Smooth muscle cell of the brain vasculature (primary cell): ENCODE data around the gene ARID3A.
"Not testable (repeated sequence)": the region's sequence is repeated elsewhere in the genome, so short reads cannot be mapped to it uniquely, and the experiment has no call there.

Source experiments
- DNase-seq: peaks from one replicate; pipeline ENCODE4 v3.0.0-alpha.2; 2012; ENCODE audit warnings: low read depth, low spot score

The ARID3A gene

DNA sequence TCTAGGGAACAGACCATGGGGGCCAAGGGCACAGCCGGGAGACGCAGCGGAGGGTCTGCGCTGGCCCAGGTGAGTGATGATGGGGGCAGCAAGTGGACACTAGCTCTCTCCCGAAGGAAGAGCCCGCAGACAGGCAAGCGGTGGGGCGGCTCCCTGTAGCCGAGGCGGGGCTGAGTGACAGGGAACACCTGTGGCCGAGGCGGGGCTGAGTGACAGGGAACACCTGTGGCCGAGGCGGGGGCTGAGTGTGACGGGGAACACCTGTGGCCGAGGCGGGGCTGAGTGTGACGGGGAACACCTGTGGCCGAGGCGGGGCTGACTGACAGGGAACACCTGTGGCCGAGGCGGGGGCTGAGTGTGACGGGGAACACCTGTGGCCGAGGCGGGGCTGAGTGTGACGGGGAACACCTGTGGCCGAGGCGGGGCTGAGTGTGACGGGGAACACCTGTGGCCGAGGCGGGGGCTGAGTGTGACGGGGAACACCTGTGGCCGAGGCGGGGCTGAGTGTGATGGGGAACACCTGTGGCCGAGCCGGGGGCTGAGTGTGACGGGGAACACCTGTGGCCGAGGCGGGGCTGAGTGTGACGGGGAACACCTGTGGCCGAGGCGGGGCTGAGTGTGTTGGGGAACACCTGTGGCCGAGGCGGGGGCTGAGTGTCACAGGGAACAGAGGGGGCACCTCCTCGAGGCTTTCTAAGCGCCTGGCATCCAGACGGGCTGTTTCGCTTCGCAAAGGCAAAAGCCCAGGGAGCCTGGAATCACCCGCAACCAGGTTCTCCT is 34.2 kb upstream of the ARID3A start:
- DNase-seq, result not testable (repeated sequence)

DNA sequence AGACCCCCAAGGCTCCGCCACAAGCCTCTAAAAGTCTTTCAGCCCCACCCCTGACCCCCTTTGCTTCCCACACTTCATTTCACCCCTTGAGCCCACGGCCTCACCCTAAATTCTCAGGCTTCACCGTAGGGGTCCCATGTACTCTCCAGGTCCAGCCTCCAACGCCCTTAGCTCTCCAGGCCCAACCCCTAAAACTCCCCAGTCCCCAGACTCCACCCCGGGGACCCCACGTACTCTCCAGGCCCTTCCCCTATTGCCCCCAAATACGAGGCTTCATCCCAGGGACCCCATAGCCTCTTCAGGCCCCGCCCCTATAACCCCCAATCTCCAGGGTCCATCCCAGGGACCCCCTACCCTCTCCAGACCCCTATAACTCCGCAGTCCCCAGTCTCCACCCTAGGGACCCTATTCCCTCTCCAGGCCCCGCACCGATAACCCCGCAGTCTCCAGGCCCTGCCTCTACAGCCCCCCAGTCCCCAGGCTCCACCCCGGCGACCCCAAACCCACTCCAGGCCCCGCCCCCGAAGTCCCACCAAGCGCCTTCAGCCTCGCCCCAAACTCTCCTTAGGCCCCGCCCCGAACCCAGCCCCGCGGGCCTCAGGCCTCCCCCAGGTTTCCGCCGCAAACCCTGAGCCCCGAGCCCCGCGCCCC is 33.5 kb upstream of the ARID3A start:
- no peak for DNase-seq

DNA sequence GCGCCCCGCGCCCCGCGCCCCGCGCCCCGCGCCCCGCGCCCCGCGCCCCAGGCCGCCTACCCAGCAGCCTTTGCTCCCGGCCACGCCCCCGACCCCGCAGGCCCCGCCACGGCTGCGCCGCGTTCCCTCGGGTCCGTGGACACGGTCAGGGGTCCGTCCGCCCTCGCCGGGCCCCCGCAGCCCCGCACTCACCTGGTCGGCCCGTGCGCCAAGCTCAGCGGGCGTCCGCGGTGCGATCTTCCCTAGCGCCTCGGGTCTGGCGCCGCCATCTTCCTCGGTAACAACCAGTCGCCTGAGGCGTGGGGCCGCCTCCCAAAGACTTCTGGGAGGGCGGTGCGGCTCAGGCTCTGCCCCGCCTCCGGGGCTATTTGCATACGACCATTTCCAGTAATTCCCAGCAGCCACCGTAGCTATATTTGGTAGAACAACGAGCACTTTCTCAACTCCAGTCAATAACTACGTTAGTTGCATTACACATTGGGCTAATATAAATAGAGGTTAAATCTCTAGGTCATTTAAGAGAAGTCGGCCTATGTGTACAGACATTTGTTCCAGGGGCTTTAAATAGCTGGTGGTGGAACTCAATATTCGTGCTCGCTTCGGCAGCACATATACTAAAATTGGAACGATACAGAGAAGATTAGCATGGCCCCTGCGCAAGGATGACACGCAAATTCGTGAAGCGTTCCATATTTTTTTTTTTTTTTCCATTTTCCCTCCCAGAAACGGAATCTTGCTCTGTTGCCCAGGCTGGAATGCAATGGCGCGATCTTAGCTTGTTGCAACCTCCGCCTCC is 32.7 kb upstream of the ARID3A start, which contains the start of the genes MED16 and RNU6-9:
Gene MED16, minus strand, starts transcription at position 294 of the 796 bp plus-strand sequence. CDS start 2,056 bp downstream, outside the sequence.
Gene RNU6-9, plus strand, starts transcription at position 591 of the 796 bp plus-strand sequence.
- DNase-seq, result peak; percentile 90

DNA sequence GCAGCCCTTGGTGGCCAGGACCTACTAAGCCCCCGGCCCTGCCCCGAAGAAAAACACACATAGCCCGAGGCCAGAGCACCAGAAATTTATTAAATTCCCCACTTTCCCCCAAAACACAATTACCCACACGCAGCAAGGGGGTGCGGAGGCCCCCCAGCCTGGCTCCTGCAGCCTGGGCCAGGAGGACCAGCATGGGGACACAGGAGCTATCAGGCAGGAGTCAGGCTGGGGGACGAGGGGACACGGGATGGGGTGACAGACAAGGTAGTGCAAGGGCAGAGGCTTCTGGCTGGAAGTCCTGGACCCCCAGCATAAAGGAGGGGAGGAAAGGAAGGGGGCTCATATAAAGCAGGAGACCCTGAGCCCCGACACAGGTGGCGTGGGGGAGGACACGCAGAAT is 29.4 kb upstream of the ARID3A start:
- DNase-seq, result no peak

DNA sequence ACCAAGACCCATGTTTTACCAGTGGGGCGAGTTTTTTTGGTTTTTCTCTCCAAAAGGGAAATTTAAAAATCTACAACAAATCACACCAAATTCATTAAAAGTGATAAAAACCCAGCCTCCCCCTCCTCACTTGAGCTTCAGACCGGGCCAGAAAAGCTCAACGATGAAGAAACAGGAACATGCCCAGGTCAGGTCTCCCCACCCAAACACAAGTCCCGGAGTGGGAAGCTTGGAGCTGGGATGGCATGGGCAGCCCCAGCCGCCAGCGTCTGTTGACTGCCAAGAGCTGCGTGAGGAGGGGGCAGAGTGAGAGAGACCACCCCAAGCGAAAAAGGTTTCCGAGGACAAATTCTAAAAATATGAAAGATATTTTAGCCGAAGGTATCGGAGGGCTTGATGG is 28.8 kb upstream of the ARID3A start:
- no peak for DNase-seq

DNA sequence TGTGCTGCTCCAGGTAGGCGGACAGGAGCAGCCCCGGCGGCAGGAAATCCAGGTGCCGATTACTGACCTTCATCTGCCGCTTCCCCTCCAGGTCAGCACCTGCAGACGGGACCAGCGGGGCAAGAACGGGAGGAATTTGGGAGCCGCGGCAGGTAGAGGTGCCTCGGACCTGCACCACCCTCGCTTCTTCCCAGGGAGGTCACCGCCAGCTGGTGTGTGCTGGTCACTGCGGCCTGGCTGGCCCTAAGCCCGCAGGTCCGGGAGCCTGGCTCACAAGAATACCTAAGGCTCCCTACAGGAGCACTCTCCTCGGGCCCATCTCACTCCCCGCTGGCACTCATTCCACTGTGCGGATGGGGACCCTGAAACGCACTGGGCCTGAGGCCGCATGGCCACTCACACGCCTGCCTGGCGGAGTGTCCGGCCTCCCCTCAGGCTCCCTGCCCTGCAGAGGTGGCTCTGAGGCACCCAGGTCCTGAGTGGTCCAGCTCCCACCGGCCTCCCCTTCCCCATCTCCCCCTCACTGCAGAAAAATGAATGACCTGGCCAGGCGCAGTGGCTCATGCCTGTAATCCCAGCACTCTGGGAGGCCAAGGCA is 28.3 kb upstream of the ARID3A start:
- DNase-seq, result no peak

DNA sequence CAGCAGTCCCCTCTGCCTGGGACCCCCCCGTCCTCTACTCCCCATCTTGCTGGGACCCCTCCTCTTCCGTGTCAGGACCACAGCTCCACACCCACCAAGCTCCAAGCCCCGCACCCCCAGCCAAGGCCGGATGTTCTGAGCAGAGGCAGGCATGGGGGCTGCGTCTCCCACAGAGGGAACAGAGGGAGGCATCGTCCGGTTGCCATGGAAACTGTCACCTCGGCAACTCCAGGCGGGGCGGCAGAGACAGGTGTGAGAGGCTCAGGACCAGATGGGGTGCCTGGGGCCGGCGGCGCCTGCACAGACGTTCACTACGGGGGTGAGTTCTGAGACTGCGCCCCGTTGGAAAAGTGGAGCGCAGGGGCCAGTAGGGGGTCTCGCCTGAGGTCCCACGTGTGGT is 27.2 kb upstream of the ARID3A start:
- no peak for DNase-seq

DNA sequence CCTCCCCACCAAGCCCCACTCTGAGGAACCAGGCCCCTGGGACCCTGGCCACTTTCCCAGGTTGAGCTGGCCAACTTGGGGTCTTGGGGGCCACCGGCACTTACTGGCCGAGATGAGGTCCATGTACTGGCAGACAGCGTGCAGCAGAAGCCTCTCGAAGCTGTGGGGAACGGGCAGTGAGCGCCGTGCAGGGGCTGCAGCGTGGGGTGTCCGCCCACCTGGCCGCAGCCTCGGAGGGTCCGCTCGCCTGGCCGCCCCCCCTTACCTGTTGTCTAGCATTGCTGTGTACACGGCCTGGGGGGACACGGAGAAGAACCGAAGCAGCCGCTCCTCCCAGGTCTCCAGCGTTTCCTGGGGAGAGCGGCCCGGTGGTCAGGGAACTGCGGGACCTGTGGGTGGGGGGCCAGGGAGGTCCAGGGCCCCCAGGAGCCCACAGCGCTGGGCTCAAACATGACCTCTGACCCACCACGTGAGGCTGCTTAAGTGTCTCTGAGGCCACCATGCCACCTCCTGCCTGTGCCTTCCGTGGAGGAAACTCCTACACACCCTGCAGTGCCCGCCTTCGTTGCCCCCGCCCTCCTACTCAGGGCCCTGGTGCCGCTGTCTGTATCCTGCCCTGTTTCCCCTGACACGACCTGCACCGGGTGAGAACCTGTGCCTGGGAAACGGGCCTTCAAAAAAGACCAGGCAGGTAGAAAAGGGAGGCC is 26.3 kb upstream of the ARID3A start:
- DNase-seq, result no peak

DNA sequence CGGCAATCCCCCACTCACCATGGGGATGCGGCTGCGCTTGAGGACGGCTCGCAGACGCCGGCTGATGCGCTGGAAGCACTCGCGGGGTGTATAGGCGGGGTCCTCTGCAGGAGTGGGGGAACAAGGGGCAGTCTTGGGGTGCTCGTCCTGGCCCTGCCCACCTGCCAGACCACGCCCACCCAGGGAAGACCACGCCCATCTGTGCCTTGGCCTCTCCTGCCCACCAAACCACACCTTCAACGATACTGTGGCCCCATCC is 25.9 kb upstream of the ARID3A start:
- no peak for DNase-seq

DNA sequence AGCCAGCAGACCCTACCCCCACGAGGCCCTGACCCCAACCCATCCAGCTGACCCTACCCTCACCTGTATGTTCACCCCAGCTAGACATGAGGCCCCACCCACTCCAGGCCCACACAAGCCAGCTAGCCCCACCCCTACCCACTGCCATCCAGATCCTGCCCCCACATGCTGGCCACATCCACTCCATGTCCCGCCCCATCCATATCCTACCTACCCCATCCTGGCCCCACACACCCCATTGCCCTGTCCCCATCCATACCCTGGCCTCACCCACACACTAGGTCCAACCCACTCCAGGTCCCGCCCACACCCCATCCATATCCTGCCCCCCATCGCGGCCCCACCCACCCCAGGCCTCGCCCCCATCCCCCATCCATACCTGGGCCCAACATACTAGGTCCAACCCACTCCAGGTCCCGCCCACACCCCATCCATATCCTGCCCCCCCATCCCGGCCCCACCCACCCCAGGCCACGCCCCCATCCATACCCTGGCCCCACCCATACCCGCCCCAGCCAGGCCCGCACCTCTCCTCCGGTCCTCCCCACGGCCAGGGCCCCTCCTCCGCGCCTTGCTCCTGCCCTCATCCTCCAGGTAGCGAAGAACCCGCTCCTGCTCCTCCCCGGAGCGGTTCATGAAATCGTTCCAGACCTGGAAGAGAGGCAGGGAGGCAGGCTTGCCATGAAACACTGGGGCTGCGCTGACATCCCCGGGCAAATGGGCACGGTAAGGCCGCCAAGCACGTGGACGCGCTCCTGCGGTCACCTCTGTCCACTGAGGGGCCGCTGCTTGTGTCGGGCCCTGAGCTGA is 25.3 kb upstream of the ARID3A start:
- no peak for DNase-seq

DNA sequence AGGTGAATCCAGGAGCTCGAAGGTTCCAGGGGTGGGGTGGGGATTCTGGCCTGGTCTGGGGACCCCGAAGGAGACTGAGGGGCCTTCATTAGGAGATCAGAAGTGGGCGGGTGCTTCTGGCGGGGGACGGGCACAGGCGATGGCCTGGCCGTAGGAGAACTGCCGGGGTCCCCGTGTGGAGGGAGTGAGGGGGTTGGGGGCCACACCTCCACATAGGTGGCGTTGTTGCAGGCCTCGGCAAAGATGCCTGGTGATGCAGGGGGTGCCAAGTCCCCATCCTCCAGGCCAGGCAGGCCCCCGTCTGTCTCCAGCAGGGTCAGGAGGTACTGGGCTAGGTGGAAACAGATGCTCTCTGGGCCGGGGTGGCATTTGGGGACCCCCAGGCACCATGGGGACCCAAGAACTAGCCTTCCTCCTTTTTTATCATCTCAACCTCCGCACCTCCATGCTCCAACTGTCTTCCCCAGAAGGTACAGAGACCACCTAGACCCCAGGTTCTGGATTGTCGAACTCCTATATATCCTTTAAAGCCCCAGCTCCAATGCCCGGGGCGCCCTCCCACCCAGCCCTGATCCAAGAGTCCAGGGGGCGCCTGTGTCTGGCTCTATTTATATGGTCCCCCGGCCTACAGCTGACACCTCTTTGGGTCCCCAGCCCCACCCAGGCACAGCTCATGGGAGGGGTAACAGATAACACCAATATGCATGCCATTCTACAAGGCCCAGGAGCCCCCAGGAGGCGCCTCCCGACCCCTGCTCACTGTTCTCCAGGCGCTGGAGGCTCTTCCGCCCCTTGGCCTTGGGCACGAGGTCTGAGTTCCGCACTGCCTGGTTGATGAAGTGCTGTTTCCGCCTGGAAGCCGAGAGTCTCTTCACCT is 24.4 kb upstream of the ARID3A start:
- DNase-seq, result no peak

DNA sequence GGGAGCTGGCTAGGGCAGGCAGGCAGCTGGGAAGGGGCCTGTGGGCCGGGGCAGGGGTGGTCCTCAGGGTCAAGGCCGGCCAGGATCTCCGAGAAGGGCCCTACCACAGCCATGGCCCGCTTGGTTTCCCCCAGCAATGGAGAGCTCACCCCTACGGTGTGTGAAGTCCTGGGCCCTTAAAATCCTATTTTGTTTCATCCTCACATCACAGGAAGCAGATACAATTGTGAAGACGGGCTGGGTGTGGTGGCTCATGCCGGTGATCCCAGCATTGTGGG is 23.8 kb upstream of the ARID3A start:
- DNase-seq, result no peak

DNA sequence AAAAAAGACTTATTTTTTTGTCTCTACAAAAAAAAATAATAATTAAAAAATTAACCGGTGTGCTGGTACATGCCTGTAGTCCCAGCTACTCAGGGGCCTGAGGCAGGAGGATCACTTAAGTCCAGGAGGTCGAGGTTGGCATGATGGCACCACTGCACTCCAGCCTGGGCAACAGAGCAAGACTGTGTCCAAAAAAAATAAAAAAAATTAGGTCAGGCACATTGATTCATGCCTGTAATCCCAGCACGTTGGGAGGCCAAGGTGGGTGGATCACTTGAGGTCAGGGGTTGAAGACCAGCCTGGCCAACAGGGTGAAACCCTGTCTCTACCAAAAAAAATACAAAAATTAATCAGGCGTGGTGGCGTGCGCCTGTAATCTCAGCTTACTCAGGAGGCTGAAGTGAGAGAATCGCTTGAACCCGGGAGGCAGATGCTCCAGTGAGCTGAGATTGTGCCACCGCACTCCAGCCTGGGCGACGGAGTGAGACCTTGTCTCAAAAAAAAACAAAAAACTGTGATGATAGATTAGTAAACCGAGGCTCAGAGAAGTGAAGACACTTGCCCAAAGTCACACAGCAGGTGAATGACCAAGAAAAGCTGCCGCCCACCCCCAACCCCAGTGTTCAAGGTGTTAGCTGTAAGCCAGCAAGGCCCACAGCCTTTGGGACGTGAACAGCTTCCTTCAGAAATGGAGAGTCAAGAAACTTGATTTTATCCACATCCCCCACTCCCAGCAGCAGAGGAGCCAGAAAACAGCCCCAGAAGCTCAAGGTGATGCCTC is 23.2 kb upstream of the ARID3A start:
- no peak for DNase-seq

DNA sequence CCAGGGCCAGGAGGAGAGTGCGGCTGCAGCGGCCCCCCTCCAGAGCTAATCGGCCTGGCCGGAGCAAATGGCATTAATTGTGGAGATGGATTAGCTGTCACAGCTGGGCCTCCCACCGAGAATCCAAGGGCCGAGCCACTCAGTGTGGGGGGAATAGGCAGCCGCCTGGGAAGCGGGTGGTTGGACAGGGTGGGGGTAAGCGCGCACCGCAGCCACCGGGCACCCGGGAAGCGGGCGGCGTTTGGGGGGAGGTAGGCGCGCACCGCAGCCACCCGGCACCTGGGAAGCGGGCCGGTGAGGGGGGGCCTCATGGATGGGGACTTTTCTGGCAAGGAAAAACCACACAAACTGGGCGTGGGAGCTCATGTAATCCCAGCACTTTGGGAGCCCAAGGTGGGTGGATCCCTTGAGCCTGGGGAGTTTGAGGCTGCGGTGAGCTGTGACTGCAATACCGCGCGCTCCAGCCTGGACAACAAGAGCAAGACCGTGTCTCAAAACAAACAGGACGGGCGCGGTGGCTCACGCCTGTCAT is 22.5 kb upstream of the ARID3A start:
- DNase-seq, result no peak

DNA sequence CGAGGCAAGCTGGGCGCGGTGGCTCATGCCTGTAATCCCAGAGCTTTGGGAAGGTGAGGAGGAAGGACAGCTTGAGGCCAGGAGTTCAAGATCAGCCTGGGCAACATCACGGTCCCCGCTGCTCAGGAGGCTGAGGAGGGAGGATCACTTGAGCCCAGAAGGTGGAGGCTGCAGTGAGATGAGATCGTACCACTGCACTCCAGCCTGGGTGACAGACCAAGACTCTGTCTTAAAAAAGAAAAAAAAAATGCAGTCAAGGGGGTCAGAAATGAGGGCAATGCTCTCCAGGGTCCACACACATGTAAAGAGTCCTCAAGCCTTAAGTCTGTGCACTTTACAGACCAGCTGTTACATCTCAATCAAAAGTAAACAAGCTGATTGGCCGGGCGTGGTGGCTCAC is 21.3 kb upstream of the ARID3A start:
- no peak for DNase-seq

DNA sequence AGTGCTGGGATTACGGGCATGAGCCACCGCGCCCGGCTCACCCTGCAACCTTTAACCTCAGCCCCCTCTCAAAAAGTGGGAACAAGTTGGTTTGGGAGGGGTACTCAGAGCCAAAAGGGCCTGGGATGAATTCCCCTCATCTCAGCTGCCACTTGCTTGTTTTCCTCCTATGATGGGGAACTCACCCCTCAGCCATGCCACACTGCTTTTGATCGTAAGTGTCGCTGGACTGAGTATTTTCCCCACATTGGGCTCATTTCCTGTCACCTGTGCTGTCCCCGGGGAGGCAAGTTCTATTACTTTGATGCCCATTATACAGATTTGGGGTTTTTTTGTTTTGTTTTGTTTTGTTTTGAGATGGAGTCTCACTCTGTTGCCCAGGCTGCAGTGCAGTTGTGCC is 19.4 kb upstream of the ARID3A start:
- no peak for DNase-seq

DNA sequence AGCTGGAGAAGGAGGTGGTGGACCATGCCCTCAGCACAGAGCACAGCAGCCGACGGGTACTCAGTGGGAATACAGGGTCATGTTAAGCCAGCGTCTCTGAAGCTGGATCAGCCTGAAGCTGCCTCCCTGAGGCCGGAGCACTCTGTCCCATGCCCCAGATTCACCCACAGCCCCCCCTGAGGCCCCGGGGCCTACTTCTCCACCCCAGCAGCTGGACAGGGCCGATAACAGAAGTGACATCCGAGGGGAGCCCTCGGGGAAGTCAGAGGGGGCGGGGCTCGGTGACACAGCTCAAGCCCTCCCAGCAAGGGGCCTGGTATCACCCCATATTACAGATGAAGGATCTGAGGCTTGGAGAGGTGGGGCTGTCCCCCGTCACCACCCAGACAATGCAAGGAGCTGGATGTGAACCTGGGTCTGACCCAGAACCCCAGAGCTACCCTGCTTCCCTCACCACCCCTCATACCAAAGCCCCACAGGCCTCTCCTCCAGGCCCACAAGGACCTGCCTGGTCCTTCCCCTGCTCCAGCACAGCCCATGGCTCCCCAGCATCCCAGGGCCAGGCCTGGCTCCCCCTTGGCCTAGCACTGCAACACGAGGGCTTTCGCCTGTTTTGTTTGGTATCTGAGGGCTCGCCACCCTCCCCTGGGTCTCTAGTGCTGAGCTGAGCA is 18.5 kb upstream of the ARID3A start:
- no peak for DNase-seq
